Measurements from ENCODE around the gene ABCC4.

GRCh38 chr13:95098916-95099315, 202.3 kb downstream of the ABCC4 start:
- TF ChIP-seq CTCF (IDR thresholded peaks at IDR 0.05) = no peak
- no peak for TF ChIP-seq POLR2AphosphoS5 (IDR thresholded peaks at IDR 0.05)
- TF ChIP-seq POLR2A (IDR thresholded peaks at IDR 0.05) = no peak
